ENCODE results near the gene GPR68.
"Not testable (repeated sequence)": the region's sequence is repeated elsewhere in the genome, so short reads cannot be mapped to it uniquely, and the experiment has no call there.

The GPR68 gene

DNA sequence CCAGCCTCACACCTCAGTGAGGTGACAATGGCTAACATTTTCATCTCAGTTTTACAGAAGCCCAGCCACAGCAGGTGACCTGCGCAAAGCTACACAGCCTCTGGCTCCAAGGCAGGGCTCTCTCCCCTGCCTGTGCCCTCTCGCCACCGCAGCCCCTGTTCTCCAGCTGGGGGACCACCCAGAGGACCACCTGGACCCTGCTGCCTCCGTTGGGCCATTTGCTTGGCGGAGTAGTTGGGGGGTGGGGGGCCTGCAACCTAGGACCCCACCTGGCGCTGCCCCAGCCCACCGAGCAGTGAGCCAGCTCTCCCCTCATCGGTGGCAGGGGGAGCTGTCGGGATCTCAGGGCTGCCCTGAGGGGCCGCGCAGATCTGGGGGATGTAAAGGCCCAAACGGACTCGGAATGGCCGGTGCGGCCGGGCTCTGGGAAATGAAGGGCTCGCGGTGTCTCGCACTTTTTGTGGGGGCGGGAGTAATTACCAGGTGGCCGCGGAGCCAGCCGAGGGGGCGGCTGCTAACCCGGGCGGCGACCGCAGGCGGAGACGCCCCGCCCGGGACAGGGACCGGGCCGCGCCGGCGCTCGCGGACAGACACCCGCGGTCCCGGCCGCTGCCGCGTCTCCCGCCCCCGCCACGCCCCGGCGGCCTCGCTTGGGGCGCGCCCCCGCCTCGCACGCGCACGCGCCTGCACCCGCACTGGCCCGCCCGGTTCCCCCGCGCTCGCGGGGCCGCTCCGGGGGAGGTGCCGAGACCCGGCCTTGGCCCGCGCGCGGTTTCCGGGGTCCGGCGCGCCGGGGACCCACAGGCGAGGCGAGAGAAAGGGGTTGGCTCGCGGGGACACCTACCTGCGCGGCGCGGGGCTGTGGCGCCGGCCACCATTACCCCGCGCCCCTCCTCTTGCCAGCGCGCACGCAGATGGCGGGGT is 8.6 kb upstream of the GPR68 start:
- DNase-seq = no peak

DNA sequence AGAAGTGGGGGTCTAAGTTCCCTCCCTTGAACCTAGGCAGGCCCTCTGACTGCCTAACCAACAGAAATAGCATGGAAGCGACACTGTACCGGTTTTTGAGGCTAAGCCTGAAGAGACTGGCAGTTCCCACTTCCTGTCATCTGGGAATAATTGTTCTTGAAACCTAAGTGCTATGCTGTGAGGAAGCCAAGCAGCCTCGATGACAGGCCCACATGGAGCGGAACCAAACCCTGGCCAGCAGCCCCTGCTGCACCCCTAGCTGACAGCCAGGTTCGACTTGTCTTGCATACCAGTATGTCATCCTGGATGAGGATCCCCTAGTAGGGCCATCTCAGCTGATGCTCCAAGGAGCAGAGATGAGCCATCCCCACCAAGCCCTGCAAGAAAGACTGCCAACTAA is 6.4 kb upstream of the GPR68 start:
- DNase-seq = no peak

DNA sequence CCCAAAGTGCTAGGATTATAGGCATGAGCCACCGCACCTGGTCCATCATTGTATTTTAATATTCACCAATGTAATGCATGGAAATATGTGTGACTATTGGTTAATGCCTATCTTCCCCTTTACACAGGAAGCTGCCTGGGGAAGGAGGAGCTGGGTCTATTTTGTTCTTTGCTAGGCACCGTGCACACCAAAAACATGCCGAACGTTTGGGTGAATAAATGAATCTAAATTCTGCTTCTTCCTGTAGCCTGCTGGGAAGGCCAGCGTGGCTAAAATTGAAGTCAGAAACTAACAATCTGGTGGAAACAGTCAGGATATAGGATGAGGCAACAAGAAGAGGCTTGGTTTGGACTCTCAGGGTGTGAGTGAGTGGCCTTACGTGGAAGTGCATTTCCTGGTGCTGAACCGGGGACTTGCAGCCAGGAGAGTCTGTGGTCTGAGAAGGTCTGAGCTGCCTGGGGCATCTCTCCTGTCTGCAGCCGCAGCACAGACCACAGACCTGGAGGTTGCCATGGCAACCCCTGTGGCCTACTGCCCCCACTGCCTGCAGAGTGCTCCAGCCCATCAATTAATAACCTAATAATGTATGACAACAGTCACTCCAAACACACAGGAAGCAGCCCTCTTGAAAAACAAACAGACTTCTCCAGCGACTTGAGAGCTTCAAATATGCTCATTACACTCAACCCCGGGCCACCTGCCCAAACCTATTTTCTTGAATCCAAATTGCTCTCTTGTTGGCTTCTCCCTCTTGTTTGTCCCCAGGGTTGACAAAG is 5.5 kb upstream of the GPR68 start:
- no peak for DNase-seq

DNA sequence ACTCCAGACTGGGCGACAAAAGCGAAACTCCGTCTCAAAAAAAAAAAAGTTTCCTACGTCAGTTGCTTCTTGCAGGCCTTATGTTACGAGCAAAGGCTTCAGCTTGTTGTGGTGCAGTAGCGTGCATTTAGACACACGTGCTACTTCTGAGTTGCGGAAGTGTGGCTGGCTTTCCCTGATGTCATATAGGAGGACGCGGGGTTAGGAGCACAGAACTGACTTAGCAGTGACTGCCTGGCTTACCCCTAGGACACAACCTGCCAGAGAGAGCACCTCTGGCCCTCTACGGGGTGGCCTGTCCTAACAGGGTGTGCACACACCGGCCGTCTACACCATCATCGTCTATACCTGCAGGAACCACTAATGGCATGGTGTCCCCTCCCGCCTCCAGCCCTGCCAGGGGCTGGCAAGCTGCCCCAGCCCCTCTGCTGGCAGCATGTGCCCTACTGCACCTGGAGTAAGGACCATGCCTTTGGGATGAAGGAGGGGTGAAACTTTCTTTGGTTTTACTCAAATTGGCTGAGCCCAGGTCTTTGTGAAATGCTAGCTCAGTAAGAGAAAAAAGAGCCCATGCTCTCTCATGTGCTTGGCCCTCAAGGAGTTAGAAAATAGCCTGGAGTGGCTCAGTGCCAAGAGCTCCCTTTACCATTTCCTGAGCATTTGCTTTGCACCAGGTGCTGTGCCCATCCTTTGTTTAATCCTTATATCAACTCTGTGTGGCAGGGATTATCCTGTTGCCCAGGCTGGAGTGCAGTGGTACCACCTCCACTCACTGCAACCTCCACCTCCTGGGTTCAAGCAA is 1.7 kb upstream of the GPR68 start:
- peak; percentile 67 to 74 for DNase-seq

DNA sequence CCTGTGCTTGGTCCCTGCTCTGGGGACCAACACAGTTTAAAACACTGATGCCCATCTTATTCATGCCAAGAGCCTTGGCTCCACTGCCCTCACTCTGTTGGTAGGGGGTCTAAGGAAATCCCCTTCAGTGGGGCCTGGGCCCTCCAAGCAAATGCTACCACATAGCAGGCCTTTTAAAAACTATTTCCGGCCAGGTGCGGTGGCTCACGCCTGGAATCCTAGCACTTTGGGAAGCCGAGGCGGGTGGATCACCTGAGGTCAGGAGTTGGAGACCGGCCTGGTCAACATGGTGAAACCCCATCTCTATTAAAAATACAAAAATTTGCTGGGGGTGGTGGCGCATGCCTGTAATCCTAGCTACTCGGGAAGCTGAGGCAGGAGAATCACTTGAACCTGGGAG is 1.1 kb upstream of the GPR68 start:
- not testable (repeated sequence) for DNase-seq

DNA sequence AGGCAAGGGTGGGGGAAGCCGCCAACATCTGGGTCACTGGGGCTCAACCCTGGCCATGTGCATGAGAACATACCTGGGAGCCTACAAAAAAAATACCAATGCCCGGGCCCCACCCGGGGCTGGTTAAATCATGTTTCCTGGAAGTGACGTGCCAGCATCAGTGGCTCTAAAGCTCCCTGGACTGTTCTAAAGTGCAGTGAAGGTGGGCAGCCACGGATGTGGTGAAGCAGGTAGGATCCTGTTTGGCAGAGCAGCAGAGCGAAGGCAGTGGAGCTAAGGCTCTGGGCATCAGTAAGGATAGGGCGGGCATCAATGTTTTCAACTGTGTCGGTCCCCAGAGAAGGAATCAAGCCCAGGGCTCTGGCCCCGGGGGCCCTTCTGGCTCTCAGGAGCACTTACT is 525 bp upstream of the GPR68 start:
- peak; percentile 68 to 69 for DNase-seq

DNA sequence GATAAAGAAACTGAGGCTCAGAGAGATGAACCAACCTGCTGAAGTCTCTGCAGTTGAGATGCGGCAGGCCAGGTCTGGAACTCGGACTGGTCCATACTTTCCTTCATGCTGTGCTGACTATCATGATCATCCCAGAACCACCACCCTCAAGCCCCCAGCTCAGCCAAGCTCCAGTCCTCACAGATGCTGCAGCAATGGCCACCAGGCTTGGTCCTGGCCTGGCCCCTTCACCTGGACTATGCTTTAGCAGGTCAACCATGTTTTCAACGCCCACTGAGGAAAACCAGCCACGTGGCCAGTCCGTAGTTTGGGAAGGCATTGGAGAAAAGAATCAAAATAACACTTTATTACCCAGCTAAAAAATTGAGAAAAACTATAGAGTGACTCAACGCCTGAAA is 1.4 kb downstream of the GPR68 start:
- DNase-seq = no peak

DNA sequence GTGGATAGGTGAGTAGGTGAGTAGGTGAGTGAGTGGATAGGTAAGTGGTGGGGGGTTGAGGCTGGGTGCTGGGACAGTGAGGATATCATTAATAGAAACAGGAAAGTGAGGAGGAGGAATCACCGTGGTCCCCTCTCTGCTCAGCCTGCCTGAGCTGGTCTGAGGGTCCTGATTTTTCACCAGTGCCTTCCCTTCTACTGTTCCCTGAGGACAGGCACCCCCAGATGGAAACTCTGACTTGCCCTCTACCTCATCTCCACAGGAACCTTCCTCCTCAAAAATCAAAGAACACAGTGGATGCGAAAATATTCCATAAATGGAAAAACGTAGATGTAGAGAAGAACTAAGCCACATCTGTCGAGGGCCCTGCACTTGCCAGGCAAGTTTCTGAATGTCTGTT is 1.9 kb downstream of the GPR68 start:
- no peak for DNase-seq

DNA sequence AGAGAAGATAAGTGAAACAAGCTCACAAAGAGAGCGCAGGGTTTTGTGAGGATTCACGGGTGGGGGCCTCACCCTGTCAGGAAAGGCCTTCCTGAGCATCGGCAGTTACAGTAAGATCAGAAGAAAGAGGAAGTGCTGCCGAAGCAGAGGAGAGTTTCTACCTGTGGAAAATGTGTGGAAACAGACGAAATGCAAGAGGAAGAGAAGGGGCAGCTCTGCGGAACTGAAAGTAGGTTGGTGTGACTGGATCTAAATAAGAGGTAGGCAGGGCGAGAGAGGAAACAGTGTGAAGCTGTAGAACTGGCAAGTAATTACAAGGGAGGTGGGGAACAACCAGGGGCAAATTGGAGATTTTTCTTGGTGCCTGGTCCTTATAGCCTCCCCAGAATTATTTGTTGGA is 2.6 kb downstream of the GPR68 start:
- DNase-seq = no peak

DNA sequence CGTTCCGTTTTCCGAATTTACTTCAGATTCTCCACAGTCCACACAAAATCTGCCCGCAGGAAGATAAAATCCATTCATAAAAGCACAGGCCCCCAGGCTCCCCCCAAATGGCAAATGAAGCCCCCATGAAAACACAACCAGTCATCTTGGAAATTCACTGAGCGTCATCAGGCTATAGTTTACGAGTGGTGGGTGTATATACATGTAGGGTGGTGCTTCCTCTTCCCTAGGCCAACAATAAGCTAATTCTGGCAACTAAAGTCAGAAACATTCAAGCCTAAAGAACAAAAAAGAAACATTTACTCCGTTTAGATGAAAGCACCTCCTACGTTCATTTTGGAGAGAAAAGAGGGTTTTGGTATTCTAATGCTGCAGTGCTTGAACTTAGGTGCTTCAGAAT is 5.8 kb downstream of the GPR68 start:
- no peak for DNase-seq

DNA sequence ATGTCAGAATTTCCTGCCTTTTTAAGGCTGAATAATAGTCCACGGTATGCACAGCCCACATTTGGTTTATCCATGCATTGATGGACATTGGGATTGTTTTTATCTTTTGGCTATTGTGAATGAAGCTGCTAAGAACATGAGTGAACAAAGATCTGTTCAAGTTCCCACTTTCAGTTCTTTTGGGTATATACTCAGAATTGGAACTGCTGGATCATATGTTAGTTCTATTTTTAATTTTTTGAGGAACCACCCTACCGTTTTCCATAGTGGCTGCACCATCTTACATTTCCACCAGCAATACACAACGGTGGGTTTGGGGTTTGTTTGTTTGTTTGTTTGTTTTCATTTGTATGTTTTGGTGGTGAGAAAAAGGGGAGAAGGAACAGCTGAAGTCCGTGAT is 6.4 kb downstream of the GPR68 start:
- no peak for DNase-seq

DNA sequence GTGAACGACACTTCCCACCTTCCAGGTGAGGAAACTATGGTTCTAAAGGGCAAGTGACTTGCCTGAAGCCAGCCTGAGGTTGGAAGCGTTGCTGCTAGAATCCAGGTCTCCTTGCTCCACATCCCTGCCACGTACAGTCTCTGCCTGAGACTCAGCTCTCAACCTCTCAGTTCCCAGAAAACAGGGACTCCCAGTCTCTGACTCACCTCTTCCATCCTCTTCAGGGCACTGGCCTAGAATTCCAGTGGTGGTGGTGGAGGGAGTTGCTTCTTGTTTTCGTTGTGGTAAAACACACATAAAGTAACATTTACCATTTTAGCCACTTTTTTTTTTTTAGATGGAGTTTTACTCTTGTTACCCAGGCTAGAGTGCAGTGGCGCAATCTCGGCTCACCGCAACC is 7.3 kb downstream of the GPR68 start:
- DNase-seq = no peak

DNA sequence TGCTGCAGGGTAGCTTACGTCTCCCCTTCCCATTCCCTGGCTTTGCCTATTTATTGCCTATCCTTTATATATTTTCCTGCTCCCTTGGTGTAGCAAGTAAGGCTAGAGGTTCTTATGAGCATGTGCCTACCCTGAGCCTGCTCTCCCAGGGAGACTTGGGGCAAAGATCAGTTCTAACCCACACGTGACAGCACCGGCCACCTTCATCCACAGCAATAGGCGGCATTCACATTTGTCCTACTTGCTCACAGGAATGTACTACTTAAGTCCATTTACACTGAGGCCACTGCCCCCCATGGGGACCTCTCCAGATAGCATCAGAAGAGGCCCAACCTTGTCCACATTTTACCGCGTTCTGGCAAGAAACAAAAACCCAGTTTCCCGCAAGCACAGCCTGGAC is 8.7 kb downstream of the GPR68 start:
- no peak for DNase-seq

DNA sequence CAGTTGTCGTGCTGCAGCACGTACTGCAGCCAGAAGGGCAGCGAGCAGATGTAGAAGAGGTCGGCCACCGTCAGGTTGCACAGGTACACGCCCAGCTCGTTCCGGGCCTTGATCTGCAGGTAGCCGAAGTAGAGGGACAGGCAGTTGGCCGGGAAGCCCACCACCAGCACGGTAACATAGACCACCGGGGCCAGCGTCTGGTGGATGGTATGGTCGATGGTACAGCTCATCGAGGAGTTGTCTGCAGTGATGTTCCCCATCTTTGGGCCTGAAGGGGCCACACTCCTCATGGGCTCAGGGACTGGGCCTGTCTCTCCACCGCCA is 9.8 kb downstream of the GPR68 start:
- DNase-seq = no peak

DNA sequence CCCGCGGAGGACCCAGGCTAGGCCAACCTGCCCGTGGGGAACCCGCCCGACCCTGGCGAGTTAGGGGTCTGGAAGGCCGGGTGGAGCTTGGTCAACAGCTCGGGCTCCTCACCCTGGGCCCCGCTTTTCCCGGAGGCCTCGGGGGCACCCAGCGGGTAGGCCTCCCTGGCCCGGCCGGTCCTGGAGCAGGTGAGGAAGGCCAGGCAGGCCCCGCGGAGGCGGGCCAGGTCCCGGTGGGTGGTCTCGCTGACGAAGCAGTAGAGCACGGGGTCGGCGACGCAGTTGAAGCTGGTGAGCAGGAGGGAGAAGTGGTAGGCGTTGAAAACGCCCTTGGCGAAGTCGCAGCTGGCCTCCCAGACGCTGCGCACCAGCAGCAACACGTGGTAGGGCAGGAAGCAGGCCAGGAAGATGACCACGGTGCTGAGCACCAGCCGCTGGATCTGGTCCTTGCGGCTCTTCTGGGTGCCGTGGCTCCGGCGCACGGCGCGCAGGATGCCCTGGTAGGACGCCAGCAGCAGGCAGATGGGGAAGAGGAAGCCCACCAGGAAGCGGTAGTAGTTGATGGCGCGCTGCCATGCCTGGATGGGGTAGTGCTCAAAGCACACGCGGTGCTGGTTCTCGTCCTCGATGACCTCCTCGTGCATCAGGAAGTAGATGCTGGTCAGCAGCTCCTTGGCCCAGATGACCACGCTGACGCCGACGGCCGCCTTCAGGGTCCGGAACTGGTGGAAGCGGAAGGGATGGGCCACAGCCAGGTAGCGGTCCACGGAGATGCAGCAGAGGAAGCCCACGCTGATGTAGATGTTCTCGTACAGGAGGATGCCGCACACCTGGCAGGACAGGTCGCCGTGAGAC is 10.3 kb downstream of the GPR68 start:
- no peak for DNase-seq

DNA sequence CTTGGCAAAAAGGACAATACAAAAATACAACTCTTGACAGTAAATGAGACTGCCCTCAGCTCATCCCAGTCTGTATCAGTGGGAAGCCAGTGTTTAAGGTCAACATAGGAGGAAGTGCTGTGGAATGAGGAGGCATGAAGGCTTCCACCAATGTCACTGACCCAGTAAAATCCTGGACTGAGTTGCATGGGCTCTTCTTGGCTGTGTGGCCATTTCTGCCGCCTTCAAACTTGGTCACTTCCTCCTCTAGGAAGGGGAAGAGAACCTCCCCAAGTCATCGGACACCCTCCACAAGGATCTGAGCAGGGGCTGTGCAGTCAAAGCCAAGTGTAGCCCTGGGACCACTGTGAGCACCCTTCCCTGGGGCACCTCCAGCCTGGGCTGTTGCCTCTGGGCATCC is 11.9 kb downstream of the GPR68 start:
- no peak for DNase-seq

DNA sequence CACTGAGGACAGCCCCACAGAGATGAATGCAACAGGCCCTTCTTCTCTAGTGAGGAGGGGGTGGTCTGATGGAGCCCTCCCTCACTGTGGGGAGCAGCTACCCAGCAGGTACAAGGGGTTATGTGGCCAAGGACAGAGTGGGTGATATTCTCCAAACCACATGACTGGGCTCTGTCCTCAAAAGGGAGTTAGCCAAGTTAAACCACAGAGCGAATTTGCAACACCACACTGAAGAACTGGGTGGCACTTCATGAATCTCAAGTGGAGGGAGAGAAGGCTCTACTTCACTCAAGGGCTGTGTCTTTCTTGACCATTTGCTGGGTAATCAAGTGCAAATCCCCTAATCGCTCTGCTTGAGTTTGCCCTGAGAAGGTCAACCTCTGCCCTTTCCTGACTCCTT is 12.5 kb downstream of the GPR68 start:
- DNase-seq = no peak

DNA sequence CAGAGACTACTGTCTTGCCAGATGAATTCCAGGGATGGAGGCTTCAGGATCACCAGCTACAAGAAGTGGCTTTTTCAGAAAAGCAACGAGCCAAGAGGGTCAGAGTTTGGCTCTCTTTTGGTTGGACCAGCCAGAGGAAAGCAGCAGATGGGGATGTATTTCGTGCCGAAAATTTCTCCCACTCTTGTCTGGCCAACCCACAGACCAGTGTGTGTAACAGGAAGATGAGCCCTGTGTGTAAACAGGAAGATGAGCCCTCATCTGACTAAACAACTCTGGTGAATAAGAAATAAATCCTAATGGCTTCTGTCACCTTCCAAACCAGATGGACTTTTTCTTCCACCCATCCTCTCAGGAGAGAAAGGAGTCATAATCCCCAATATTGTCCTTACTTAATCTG is 13.1 kb downstream of the GPR68 start:
- DNase-seq = no peak

DNA sequence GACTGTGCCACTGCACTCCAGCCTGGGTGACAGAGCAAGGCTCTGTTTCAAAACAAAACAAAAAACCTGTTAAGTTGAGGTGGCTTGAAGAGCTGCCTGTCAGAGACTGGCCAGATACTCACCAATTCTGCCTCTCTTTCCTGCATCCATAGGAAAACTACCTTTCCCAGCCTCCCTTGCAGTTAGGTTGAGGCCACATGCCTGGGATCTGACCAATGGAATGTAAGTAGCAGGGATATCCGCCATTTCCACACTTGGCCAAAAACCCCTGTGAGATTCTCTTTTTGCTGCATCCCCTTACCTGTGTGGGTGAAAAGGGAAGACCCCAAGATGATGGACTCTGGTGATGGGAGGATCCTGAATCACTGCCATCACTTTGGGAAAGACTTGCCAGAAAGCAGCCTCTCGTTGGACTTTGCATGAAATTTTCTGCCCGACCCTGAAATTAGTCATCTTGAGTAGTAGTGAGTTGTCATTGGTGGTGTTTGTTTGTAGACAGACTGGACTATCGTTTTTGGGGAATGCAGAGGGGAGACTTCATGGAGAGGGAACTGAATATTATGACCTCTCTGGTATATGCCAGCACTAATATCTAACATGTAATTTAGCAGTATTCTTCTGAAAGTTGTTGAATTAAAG is 14.0 kb downstream of the GPR68 start:
- DNase-seq = no peak

DNA sequence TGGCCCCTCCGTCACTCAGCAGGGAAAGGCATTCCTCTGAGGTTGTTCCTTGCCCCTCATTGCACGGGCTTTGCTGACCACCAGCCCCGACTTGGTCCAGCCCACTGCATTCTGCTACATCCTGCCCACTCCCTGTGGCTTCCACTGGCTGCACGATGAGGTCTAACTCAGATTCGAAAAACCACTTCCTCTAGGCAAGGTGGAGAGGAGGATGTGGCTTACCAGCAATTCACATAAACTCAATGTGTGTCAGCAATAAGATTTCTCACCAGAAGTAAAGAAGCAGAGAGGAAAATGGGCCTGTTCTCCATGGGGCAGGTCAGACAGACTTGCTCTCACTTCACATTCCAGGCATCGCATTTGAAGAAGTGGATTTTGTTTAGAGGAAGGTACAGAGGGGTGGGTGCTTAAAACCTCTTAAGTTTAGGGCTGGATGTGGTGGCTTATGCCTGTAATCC is 14.7 kb downstream of the GPR68 start:
- peak; percentile 44 to 51 for DNase-seq

DNA sequence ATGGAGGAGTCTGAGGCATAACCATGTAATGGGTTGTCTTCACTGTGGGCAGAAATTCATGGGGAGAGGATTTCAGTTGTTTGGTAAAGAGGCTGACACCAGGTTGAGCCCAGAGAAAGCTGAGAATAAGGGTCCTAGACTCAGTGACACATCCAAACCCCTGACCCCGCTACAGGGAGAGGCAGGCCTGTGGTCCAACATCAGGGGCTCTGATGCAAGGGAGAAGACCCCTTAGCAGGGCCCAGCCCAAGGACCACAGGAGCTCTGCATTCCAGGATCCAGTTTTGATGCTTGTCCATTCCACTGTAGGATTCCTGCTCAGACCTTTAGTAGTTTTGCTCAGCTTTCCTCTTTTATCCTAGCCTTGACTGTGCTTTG is 15.5 kb downstream of the GPR68 start:
- DNase-seq = no peak

All from activated CD4-positive, alpha-beta T cell treated with anti-CD3 and anti-CD28 coated beads, Interleukin-2, amount 50 U/mL, for 4 hours (primary cell).